A549 (cell line): ENCODE measurements around the gene USP17L18. TPM values are rescaled to one million over a fixed set of nuclear protein-coding genes. Genes with fewer than 3 reads are reported as not detected.
"Not testable (repeated sequence)": the region's sequence is repeated elsewhere in the genome, so short reads cannot be mapped to it uniquely, and the experiment has no call there.

Source experiments
- ATAC-seq, 2 experiments: fragments of 200-7000 bp in 1 of 2; fragments of >200 bp in 1 of 2; cut with Nextera tagmentation in 1 of 2; cut with Tn5 transposase in 1 of 2; 3 replicates each; pipeline versions ENCODE4 v1.8.0 to v1.9.1; 2018 to 2020; ENCODE audit warnings: mild to moderate bottlenecking in 1 of 2, moderate library complexity in 1 of 2
- CTCF ChIA-PET: fragments of 300-600 bp; sonication (Branson Sonifier 250); formaldehyde crosslinking; extraction: SDS; loops from one replicate; lab custom pipeline; 2021; ENCODE audit warnings: antibody characterized with exemption, inconsistent platforms; lab: Yijun Ruan, JAX
- POLR2A ChIA-PET: fragments of 350-600 bp; formaldehyde crosslinking; extraction: SDS; loops from one replicate; lab custom pipeline; 2021; ENCODE audit warnings: antibody characterized with exemption, inconsistent platforms; lab: Yijun Ruan, JAX
- DNase-seq, 2 experiments: peaks; one replicate each; pipeline versions ENCODE4 v3.0.0 to v3.0.0-alpha.2; 2011 to 2016; ENCODE audit warnings: low read depth in 1 of 2, low spot score in 1 of 2
- FAIRE-seq: peaks from 2 replicates; lab custom pipeline; 2011; peaks lifted over from hg19 to GRCh38; lab: Jason Lieb, UNC
- H3K27ac ChIP-seq, 2 experiments: fragments of >200 bp; sonication (Bioruptor Twin); formaldehyde crosslinking; 3 replicates each; pipeline ENCODE4 v1.5.1; 2016 to 2017
- H3K4me1 ChIP-seq: fragments of >200 bp; sonication (Bioruptor Twin); formaldehyde crosslinking; 3 replicates; pipeline ENCODE4 v1.6.1; 2016
- H3K4me2 ChIP-seq: fragments of >200 bp; sonication (Bioruptor Twin); formaldehyde crosslinking; 3 replicates; pipeline ENCODE4 v1.6.1; 2016
- H3K4me3 ChIP-seq: fragments of >200 bp; sonication (Bioruptor Twin); formaldehyde crosslinking; 3 replicates; pipeline ENCODE4 v1.5.1; 2016
- H3K9me3 ChIP-seq: fragments of >200 bp; sonication (Bioruptor Twin); formaldehyde crosslinking; 3 replicates; pipeline ENCODE4 v1.6.1; 2016
- WGBS: methylation state at CpG from one replicate; pipeline ENCODE4 v1.1.6; 2017; ENCODE audit errors: missing lambda C conversion rate; 5-methylcytosine and 5-hydroxymethylcytosine counted together
- polyA minus RNA-seq: library from RNA; depleted of rRNA, polyadenylated mRNA; stranded (reverse); fragments of >200 nt; gene quantifications from 2 replicates; pipeline ENCODE4 v1.2.3, GENCODE V29; 2011; rRNA and poly(A)+ RNA removed
- polyA plus RNA-seq, 4 experiments: library from polyadenylated mRNA; depleted of rRNA in 3 of 4; stranded (reverse); fragments of >200 nt; fragmentation: RNase III in 1 of 4; extraction: RNeasy Plus Mini Kit Qiagen cat#74134 plus additional on column Dnase treatment in 1 of 4; gene quantifications; 2 replicates in 3 of 4; 3 replicates in 1 of 4; pipeline ENCODE4 v1.2.3, GENCODE V29; 2011 to 2017

The USP17L18 gene, protein sequence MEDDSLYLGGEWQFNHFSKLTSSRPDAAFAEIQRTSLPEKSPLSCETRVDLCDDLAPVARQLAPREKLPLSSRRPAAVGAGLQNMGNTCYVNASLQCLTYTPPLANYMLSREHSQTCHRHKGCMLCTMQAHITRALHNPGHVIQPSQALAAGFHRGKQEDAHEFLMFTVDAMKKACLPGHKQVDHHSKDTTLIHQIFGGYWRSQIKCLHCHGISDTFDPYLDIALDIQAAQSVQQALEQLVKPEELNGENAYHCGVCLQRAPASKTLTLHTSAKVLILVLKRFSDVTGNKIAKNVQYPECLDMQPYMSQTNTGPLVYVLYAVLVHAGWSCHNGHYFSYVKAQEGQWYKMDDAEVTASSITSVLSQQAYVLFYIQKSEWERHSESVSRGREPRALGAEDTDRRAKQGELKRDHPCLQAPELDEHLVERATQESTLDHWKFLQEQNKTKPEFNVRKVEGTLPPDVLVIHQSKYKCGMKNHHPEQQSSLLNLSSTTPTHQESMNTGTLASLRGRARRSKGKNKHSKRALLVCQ
- polyA plus RNA-seq (2011; rRNA removed) (not detected in 2 replicates), polyA plus RNA-seq (2017; fragmentation: RNase III; extraction: RNeasy Plus Mini Kit Qiagen cat#74134 plus additional on column Dnase treatment) (not detected in 3 replicates), polyA minus RNA-seq (not detected in 2 replicates)
- not detected in 2 replicates for polyA plus RNA-seq (2012; cell fraction: cytosol; rRNA removed)
- polyA plus RNA-seq (2012; cell fraction: nucleus; rRNA removed), result not detected in 2 replicates

DNA sequence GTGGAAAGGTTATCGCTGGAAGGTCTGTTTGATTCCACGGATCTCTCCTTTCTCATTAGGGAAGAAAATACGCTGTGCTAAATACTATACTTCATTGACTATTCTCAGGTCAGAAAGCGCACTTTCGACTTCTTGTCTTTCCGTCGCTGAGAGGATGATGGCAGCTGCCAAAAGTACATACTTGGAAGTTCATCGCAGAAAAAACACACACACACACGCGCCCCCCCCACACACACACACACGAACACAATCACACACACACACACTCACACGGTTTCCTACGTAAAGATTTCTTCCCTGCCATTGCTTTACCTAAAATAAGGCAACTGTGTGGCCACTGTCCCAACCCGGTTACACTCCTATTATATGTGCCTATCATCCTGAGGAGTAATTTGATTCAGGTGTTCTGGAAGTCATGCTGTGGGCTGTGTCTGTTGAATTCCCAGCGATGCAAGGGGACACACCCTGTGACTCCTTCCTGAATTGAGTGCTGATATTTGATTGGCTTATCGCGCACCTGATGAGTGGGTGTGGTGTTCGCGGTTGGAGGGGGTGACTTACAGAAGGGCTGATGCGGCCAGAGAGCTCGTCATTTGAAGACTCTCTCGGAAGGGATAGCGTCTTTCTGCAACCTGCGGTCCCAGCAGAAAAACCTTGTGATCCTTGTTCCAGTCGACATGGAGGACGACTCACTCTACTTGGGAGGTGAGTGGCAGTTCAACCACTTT is at the start of gene USP17L18:
USP17L18 (plus strand) TSS at position 678 of the 728 bp plus-strand sequence; CDS start at position 678, 0 bp downstream.
- H3K27ac ChIP-seq, POLR2A ChIA-PET, H3K4me3 ChIP-seq, FAIRE-seq, DNase-seq, H3K4me2 ChIP-seq, ATAC-seq, H3K9me3 ChIP-seq, CTCF ChIA-PET, H3K4me1 ChIP-seq: not testable (repeated sequence)
- WGBS, result 44% methylated on average over 15 of the region's 26 CpGs

DNA sequence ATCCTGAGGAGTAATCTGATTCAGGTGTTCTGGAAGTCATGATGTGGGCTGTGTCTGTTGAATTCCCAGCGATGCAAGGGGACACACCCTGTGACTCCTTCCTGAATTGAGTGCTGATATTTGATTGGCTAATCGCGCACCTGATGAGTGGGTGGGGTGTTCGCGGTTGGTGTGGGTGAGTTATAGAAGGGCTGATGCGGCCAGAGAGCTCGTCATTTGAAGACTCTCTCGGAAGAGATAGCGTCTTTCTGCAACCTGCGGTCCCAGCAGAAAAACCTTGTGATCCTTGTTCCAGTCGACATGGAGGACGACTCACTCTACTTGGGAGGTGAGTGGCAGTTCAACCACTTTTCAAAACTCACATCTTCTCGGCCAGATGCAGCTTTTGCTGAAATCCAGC is 38.1 kb upstream of the USP17L18 start, which contains the start of gene USP17L10:
USP17L10 (plus strand) TSS at position 301 of the 400 bp plus-strand sequence; CDS start at position 301, 0 bp downstream.
- 35% methylated on average over 5 of the region's 13 CpGs for WGBS
- not testable (repeated sequence) for FAIRE-seq

DNA sequence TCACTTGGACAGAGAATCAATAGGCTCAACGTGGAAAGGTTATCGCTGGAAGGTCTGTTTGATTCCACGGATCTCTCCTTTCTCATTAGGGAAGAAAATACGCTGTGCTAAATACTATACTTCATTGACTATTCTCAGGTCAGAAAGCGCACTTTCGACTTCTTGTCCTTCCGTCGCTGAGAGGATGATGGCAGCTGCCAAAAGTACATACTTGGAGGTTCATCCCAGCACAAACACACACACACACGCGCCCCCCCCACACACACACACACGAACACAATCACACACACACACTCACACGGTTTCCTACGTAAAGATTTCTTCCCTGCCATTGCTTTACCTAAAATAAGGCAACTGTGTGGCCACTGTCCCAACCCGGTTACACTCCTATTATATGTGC is 33.7 kb upstream of the USP17L18 start:
- H3K4me3 ChIP-seq, POLR2A ChIA-PET, H3K4me2 ChIP-seq, CTCF ChIA-PET, H3K9me3 ChIP-seq, ATAC-seq, H3K4me1 ChIP-seq, DNase-seq, FAIRE-seq, H3K27ac ChIP-seq: not testable (repeated sequence)
- WGBS, result 45% methylated on average over 11 of the region's 14 CpGs

More for the DNA sequence above, 38.1 kb upstream of the USP17L18 start, which contains the start of gene USP17L10:
- H3K27ac ChIP-seq, H3K9me3 ChIP-seq, ATAC-seq, H3K4me3 ChIP-seq, POLR2A ChIA-PET, DNase-seq, H3K4me2 ChIP-seq, H3K4me1 ChIP-seq, CTCF ChIA-PET: not testable (repeated sequence)

DNA sequence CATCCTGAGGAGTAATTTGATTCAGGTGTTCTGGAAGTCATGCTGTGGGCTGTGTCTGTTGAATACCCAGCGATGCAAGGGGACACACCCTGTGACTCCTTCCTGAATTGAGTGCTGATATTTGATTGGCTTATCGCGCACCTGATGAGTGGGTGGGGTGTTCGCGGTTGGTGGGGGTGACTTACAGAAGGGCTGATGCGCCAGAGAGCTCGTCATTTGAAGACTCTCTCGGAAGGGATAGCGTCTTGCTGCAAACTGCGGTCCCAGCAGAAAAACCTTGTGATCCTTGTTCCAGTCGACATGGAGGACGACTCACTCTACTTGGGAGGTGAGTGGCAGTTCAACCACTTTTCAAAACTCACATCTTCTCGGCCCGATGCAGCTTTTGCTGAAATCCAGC is 33.3 kb upstream of the USP17L18 start, which contains the start of gene USP17L11:
USP17L11 (plus strand) TSS at position 301 of the 400 bp plus-strand sequence; CDS start at position 301, 0 bp downstream.
- H3K4me2 ChIP-seq, DNase-seq, FAIRE-seq, ATAC-seq, CTCF ChIA-PET, H3K27ac ChIP-seq, POLR2A ChIA-PET, H3K9me3 ChIP-seq, H3K4me3 ChIP-seq, H3K4me1 ChIP-seq: not testable (repeated sequence)
- no CpG with 5 or more reads among the region's 14 CpGs for WGBS

DNA sequence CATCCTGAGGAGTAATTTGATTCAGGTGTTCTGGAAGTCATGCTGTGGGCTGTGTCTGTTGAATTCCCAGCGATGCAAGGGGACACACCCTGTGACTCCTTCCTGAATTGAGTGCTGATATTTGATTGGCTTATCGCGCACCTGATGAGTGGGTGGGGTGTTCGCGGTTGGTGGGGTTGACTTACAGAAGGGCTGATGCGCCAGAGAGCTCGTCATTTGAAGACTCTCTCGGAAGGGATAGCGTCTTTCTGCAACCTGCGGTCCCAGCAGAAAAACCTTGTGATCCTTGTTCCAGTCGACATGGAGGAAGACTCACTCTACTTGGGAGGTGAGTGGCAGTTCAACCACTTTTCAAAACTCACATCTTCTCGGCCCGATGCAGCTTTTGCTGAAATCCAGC is 28.6 kb upstream of the USP17L18 start, which contains the start of gene USP17L12:
USP17L12 (plus strand) TSS at position 301 of the 400 bp plus-strand sequence; CDS start at position 301, 0 bp downstream.
- H3K4me2 ChIP-seq, CTCF ChIA-PET, H3K9me3 ChIP-seq, DNase-seq, POLR2A ChIA-PET, ATAC-seq, FAIRE-seq, H3K4me1 ChIP-seq, H3K4me3 ChIP-seq, H3K27ac ChIP-seq: not testable (repeated sequence)
- WGBS, result no CpG with 5 or more reads among the region's 13 CpGs

DNA sequence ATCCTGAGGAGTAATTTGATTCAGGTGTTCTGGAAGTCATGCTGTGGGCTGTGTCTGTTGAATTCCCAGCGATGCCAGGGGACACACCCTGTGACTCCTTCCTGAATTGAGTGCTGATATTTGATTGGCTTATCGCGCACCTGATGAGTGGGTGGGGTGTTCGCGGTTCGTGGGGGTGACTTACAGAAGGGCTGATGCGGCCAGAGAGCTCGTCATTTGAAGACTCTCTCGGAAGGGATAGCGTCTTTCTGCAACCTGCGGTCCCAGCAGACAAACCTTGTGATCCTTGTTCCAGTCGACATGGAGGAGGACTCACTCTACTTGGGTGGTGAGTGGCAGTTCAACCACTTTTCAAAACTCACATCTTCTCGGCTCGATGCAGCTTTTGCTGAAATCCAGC is 23.8 kb upstream of the USP17L18 start, which contains the start of gene USP17L13:
USP17L13 (plus strand) TSS at position 301 of the 400 bp plus-strand sequence; CDS start at position 301, 0 bp downstream.
- WGBS, result no CpG with 5 or more reads among the region's 14 CpGs
- H3K4me2 ChIP-seq, result not testable (repeated sequence)

DNA sequence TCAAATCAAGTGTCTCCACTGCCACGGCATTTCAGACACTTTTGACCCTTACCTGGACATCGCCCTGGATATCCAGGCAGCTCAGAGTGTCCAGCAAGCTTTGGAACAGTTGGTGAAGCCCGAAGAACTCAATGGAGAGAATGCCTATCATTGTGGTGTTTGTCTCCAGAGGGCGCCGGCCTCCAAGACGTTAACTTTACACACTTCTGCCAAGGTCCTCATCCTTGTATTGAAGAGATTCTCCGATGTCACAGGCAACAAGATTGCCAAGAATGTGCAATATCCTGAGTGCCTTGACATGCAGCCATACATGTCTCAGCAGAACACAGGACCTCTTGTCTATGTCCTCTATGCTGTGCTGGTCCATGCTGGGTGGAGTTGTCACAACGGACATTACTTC is 18.2 kb upstream of the USP17L18 start:
- H3K4me3 ChIP-seq, H3K4me2 ChIP-seq, H3K27ac ChIP-seq, POLR2A ChIA-PET, FAIRE-seq, H3K9me3 ChIP-seq, ATAC-seq, DNase-seq, H3K4me1 ChIP-seq, CTCF ChIA-PET: not testable (repeated sequence)
- 48% methylated on average over 5 of the region's 8 CpGs for WGBS

More for the DNA sequence above, 23.8 kb upstream of the USP17L18 start, which contains the start of gene USP17L13:
- DNase-seq, CTCF ChIA-PET, POLR2A ChIA-PET, H3K27ac ChIP-seq, FAIRE-seq, H3K4me1 ChIP-seq, ATAC-seq, H3K4me3 ChIP-seq, H3K9me3 ChIP-seq: not testable (repeated sequence)

DNA sequence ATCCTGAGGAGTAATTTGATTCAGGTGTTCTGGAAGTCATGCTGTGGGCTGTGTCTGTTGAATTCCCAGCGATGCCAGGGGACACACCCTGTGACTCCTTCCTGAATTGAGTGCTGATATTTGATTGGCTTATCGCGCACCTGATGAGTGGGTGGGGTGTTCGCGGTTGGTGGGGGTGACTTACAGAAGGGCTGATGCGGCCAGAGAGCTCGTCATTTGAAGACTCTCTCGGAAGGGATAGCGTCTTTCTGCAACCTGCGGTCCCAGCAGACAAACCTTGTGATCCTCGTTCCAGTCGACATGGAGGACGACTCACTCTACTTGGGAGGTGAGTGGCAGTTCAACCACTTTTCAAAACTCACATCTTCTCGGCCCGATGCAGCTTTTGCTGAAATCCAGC is 14.3 kb upstream of the USP17L18 start, which contains the start of gene USP17L15:
USP17L15 (plus strand) TSS at position 301 of the 400 bp plus-strand sequence; CDS start at position 301, 0 bp downstream.
- FAIRE-seq, POLR2A ChIA-PET, H3K4me3 ChIP-seq, DNase-seq, CTCF ChIA-PET, H3K27ac ChIP-seq, H3K4me1 ChIP-seq, H3K4me2 ChIP-seq, ATAC-seq, H3K9me3 ChIP-seq: not testable (repeated sequence)
- no CpG with 5 or more reads among the region's 15 CpGs for WGBS

DNA sequence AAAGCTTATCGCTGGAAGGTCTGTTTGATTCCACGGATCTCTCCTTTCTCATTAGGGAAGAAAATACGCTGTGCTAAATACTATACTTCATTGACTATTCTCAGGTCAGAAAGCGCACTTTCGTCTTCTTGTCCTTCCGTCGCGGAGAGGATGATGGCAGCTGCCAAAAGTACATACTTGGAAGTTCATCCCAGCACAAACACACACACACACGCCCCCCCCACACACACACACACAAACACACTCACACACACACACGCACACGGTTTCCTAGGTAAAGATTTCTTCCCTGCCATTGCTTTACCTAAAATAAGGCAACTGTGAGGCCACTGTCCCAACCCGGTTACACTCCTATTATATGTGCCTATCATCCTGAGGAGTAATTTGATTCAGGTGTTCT is 10.0 kb upstream of the USP17L18 start:
- CTCF ChIA-PET, H3K4me3 ChIP-seq, H3K9me3 ChIP-seq, H3K27ac ChIP-seq, FAIRE-seq, DNase-seq, POLR2A ChIA-PET, H3K4me1 ChIP-seq, ATAC-seq, H3K4me2 ChIP-seq: not testable (repeated sequence)
- WGBS, result 0% methylated on average over 1 of the region's 12 CpGs

DNA sequence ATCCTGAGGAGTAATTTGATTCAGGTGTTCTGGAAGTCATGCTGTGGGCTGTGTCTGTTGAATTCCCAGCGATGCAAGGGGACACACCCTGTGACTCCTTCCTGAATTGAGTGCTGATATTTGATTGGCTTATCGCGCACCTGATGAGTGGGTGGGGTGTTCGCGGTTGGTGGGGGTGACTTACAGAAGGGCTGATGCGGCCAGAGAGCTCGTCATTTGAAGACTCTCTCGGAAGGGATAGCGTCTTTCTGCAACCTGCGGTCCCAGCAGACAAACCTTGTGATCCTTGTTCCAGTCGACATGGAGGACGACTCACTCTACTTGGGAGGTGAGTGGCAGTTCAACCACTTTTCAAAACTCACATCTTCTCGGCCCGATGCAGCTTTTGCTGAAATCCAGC is 4.9 kb upstream of the USP17L18 start, which contains the start of gene USP17L17:
USP17L17 (plus strand) TSS at position 301 of the 400 bp plus-strand sequence; CDS start at position 301, 0 bp downstream.
- DNase-seq, POLR2A ChIA-PET, FAIRE-seq, H3K27ac ChIP-seq, CTCF ChIA-PET, H3K4me2 ChIP-seq, H3K4me3 ChIP-seq, ATAC-seq, H3K9me3 ChIP-seq, H3K4me1 ChIP-seq: not testable (repeated sequence)
- 49% methylated on average over 13 of the region's 14 CpGs for WGBS
